ENCODE measurements around the gene UBE3A.

The UBE3A gene

GRCh38 chr15:25402342-25402741 lies 36.5 kb downstream of the UBE3A start:
- no peak for DNase-seq

GRCh38 chr15:25401501-25401900 lies 37.3 kb downstream of the UBE3A start:
- DNase-seq: no peak

- DNase-seq: no peak
Observed at GRCh38 chr15:25397100-25397499, 41.7 kb downstream of the UBE3A start.

GRCh38 chr15:25394898-25395297 lies 43.9 kb downstream of the UBE3A start:
- DNase-seq: no peak

GRCh38 chr15:25392806-25393205 lies 46.0 kb downstream of the UBE3A start:
- no peak for DNase-seq

GRCh38 chr15:25391971-25392721 lies 46.7 kb downstream of the UBE3A start:
- no peak for DNase-seq

- no peak for DNase-seq
Observed at GRCh38 chr15:25385986-25386385, 52.8 kb downstream of the UBE3A start.

GRCh38 chr15:25381579-25381978 lies 57.2 kb downstream of the UBE3A start:
- no peak for DNase-seq

- DNase-seq: no peak
Observed at GRCh38 chr15:25378501-25378901, 60.3 kb downstream of the UBE3A start.

GRCh38 chr15:25375557-25375956 lies 63.3 kb downstream of the UBE3A start:
- DNase-seq: no peak

- DNase-seq: no peak
Observed at GRCh38 chr15:25374143-25374542, 64.7 kb downstream of the UBE3A start.

- DNase-seq: no peak
Observed at GRCh38 chr15:25372298-25372697, 66.5 kb downstream of the UBE3A start.

- DNase-seq: no peak
Observed at GRCh38 chr15:25368850-25369249, 70.0 kb downstream of the UBE3A start.

GRCh38 chr15:25366058-25366457 lies 72.8 kb downstream of the UBE3A start:
- DNase-seq: no peak

GRCh38 chr15:25362545-25362944 lies 76.3 kb downstream of the UBE3A start:
- DNase-seq: no peak

- DNase-seq: no peak
Observed at GRCh38 chr15:25347707-25348106, 91.1 kb downstream of the UBE3A start.

- DNase-seq: no peak
Observed at GRCh38 chr15:25346371-25346770, 92.5 kb downstream of the UBE3A start.

- DNase-seq: no peak
Observed at GRCh38 chr15:25345943-25346342, 92.9 kb downstream of the UBE3A start.

- DNase-seq: no peak
Observed at GRCh38 chr15:25342629-25343028, 96.2 kb downstream of the UBE3A start.

- DNase-seq: no peak
Observed at GRCh38 chr15:25339431-25339830, 99.4 kb downstream of the UBE3A start.

- no peak for DNase-seq
Observed at GRCh38 chr15:25335279-25335678, 103.5 kb downstream of the UBE3A start.

- DNase-seq: no peak
Observed at GRCh38 chr15:25333049-25333448, 105.8 kb downstream of the UBE3A start.

- DNase-seq: no peak
Observed at GRCh38 chr15:25332306-25332705, 106.5 kb downstream of the UBE3A start.

- no peak for DNase-seq
Observed at GRCh38 chr15:25331860-25332259, 107.0 kb downstream of the UBE3A start.

- no peak for DNase-seq
Observed at GRCh38 chr15:25331404-25331803, 107.4 kb downstream of the UBE3A start.

All from activated CD8-positive, alpha-beta memory T cell treated with anti-CD3 and anti-CD28 coated beads for 24 hours (primary cell).